ENCODE data around the gene RRBP1.

RRBP1 gene

GRCh38 chr20:17565169-17565845 is 116.7 kb downstream of the RRBP1 start:
- no peak for DNase-seq
